Stimulated activated CD8-positive, alpha-beta memory T cell treated with anti-CD3 and anti-CD28 coated beads, Interleukin-4, amount 100 ng/mL, for 1 hour (primary cell): Measurements from ENCODE around the gene EIF4E3.

Experiments used
- DNase-seq, 2 donors: peaks; one replicate each; pipeline ENCODE4 v3.0.0-alpha.2; 2020; ENCODE audit warnings: low read depth in 2 of 2, low spot score in 1 of 2

Gene EIF4E3

DNA sequence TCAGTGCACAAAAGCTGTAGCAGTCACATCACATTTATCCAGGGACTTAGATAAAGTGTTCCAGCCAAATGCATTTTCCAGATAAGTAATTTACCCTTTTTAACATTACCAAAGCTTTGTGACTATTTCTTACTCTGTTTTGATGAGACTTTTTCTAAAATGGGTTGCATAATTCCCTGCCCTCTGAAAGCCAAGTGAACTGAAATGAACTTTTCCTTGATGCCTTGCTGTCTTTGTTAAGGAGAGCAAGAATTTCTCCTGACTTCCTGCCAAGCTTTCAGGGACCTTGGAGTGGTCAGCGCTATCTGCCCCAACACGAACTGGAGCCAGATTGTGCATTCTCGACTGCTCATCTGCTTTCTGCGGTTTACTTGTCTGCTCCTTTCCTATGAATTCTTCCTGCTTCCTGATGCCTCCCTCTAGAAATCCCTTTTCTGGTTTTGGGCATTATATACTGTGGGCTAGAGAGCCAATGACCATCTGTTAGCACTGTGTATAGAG is 34.8 kb downstream of the EIF4E3 start:
- DNase-seq: no peak

DNA sequence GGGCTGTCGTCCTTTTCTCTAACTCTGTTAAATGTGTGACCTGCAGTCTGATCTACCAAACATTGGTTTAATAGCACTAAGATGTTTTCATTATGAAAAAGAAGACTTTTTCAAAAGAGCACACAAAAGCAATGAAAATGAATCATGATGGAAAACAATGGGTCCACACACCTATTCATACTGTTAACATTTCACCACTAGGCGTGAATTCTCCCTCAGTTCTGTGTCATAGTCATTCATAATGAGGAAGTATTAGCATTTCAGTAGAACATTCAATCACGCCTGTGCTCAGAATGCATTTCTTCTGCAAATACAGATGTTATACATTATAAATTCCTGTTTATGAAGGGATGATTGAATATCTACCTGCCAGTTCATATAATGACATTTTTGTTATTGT is 35.9 kb downstream of the EIF4E3 start:
- no peak for DNase-seq

DNA sequence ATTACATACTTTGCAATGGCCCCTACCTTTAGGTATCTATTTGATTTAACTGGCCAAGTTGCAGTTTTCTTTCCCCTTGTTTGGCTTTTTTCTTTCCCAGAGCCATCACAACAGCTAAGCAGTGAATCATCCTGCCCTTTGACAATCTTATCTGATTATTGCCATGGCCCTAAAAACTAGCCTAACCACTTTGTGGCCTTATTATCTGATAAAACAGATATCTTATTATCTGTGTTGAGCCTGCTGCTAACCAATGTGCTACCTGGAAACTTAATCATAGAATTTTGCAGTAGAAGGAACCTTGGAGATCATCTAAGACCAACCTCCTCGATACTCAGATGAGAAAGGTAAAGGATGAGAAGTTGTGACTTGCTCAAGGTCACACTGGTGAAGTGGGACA is 37.1 kb downstream of the EIF4E3 start:
- DNase-seq: no peak

DNA sequence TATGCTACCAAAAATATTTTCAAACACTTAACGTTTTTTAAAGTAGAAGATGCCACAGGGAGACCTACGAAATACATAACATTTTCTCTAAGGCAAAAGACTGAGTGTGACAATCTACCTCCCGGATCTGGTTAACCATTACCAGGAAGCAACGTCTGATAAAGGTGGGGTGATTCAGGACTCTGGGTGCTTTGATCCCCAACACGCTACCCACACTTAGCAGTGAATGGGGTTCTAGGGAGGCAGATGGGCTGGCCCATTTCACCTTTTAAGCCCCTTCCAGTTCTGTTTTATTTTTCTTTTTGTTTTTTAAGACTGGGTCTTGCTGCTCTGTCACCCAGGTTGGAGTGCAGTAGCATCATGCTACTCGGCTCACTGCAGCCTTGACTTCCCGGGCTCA is 39.5 kb downstream of the EIF4E3 start:
- DNase-seq: no peak

DNA sequence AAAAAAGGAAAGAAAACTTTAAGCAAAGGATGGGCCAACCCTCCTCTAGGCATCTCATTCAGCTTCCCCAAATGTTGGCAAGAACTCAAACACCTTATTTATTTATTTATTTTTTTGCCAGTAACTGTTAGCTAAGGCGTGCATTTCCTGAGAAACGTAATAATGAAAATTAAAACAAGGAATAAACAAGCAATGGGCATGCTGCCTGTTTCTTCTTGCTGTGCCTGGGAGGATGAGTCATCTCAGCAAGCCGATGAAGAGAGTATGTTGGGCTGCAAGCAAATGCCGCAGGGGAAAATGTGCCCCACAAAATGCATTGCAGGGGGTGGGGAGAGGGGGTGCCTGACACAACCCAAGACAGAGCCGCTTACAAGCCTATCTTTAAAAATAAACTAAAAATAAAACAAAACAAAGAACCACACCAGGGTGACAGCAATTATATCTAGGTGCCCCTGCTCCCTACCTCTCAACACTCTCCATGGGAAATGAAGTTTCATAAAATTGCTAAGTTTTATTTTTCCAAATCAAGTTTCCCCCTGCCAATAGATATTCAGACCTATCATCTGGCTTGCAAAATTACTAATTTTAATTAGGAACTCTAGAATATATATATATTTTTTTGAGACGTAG is 40.3 kb downstream of the EIF4E3 start:
- DNase-seq: no peak

DNA sequence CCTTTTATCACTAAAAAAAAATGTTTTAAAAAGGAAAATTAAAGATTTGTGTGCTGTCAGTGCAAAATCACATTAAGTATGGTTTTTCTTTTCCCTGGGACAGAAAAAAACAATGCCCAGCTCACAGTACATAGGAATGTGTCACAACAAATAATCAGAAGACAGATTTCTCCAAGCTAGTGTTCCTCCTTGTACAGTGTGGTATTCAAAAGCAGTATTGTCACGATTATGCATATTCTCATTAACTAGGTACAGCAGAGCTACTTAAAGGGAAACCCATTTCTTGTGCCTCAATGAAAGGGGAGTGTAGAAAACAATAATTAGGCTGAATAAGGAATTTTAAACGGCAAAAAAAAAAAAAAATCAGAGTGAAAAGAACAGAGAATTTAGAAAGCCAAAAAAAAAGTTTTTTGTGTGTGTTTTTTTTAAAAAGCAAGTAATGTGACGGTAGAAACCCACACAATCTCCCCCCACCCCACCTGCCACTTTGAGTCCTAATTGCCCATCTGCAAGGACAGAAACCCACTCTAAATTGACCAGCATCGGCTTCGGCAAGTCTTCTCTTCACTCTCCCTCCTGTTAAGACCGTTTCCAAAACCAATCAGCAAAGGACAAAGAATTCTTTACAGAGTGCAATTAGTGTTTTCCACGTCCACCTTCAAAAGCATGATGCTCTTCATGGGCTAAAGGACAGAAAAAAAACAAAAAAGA is 41.0 kb downstream of the EIF4E3 start:
- no peak for DNase-seq

DNA sequence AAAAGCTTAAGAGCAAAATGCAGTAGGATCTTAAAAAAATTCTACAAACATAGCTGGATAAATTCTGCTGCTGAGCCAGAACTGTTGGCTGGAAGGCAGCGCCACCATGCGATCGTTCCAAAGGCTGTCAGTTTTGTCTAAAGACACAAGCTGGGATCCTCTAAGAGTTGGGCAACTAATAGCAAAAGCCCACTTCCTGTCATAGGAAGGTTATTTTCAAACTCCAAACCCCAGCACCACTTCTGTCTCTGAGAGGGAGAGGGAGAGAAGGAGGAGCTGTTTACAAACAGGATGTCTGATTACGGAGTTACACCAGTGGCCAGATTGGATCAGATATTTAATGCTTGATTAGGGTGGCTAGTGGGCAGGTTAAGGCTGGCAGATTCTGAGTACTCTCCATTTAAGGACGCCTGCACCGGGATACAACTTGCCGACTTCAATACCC is 44.0 kb downstream of the EIF4E3 start:
- DNase-seq: no peak

DNA sequence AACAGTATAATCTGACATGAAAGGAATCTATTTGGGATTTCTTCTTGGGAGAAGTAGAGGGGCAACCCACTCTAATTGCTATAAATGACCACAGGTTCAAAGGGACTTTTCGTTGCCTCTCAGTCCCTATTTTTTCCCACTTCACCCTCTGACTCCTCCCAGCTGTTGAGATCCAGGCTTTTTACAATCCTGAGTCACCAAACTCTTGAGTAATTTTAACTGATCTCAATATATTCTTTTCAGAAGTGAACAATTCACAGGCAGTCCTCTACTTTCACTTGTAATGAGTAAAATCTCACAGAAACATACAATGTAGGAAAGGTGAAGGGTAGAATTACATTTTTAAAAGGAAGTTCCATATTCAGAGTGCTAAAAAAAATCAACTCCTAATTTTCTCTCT is 44.6 kb downstream of the EIF4E3 start:
- DNase-seq: no peak

DNA sequence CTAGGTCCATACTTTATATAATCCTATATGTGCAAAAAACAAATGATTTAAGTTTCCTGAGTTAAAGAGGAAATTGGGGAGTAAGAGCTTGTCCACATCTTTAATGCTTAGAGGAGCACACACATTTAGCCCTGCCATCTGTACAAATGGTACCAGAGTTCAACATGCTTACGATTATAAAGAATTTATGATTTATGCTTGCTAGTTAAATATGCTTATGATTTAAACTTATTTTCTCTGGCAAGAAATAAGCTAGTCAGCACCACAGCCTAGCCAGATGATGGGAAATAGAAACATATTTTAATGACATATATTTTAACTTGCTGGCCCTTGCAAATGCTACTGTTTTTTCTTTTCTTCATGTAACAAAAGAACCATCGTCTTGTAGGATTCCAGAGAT is 48.3 kb downstream of the EIF4E3 start:
- DNase-seq: no peak

DNA sequence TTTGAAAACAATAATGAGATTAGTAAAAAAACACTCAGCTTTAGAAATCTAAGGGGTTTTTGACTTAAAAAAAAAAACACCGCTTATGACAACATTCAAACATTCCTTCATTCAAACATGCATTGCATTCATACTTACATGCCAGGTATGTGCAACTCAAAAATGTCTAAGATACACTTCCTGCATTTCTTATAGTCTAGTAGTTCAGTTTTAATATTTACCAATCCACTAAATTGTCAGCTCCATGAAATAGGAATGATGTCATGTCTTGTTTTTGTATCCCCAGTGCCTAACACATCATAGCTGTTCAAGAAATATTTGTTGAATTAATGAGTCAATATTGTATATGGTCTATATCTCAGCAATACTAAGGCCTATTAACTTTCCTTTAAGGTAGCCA is 51.7 kb downstream of the EIF4E3 start:
- DNase-seq: no peak

DNA sequence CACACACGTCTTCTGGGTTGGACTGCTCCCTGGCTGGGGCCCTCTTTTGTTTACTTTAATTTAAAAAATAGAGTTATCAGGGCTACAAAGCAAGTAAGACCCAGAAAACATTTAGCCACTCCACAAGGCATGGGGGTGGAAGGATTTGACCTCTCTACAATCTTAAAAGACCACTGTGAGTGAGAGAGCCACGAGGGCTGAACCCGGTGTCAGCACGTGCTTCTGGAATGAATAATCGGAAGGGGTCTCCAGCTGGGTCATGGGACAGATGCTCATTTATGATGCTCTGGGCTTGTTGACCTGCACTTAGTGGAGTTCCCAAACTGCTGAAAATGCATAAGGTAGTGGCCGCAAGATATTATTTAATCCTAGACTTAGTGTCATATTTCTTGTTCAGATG is 52.4 kb downstream of the EIF4E3 start:
- DNase-seq: no peak

DNA sequence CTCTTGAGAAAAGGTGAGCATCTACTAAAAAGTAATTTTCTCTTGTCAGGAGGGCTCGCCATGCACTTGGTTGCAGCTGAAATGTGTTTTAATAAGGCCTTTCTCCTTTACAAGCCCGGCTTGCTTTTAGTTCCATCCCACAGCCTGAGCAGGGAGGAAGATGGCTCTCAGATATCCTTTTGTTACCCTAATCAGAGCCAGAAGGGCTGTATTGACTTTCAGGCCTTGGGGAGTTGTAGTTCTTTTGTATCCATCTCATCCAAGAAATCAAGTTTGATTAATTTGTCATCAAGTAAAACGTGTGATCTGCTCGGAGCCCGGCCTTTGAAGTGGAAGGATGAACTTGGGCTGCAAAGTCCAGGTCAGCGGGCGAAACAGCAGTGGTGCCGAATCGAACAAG is 52.9 kb downstream of the EIF4E3 start:
- DNase-seq: no peak

DNA sequence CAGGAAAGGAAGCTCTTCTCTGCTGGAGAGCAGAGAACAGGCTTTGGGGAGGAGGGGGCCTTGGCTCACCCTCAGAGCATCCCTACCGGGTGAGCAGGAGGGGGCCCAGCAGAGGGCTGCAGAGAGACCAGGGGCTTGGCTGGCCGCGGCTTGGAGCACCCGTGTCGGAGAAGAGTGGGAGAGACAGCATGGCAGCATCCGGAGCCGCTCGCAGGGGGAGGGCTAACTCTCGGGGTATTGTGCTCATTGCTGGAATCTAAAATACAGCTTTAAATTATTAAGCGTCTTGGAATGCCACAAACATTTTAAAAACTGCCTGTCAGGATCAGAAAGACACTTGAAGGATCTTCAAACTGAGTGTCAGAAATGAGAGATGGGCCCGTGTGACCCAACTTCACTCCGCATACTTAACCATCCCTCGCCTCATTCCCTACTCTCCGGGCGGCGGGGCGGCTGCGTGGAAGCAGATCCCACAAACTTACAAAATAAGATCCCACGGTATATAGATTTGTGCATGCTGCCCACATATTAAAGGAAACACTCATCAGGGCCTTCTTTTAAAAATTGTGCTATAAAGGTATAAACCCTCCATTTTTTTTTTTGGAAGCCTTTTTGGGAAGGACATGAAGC is 53.9 kb downstream of the EIF4E3 start:
- no peak for DNase-seq

DNA sequence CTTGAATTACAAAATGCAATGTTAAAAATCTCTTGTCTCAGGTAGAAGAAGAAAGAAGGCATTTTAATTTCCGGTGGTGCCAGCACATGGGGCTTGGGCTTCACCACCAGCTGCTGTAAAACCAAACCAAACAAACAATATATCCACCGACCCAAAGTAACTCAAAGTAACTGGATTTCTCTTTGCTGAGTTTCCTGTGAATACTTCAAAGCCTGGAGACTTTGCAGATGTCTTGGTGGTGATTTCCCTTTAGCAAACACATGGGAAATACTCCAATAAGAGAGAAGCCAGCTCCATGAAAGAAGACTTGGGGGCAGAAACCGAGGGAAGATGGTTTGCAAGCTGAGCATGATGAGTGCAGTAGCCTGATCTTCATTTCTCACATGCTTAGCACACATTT is 62.6 kb downstream of the EIF4E3 start:
- no peak for DNase-seq

DNA sequence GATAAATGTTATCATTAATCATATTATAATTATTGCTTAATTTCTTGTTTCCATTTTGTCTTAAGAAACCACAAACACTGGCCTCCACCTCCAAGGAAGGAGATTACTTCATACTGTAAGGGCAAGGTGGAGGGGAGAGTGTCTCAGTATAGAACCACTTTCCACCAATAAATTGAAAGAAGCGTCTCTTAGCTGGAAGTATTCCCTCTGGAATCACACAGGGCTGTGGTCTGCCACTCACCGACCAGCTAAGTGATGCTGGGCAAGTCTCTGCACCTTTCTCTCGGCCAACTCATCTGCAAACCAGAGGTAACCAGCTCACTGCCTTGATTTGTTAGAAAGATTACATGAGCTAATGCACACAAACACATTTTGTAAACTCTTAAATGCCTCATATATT is 63.1 kb downstream of the EIF4E3 start:
- DNase-seq: no peak

DNA sequence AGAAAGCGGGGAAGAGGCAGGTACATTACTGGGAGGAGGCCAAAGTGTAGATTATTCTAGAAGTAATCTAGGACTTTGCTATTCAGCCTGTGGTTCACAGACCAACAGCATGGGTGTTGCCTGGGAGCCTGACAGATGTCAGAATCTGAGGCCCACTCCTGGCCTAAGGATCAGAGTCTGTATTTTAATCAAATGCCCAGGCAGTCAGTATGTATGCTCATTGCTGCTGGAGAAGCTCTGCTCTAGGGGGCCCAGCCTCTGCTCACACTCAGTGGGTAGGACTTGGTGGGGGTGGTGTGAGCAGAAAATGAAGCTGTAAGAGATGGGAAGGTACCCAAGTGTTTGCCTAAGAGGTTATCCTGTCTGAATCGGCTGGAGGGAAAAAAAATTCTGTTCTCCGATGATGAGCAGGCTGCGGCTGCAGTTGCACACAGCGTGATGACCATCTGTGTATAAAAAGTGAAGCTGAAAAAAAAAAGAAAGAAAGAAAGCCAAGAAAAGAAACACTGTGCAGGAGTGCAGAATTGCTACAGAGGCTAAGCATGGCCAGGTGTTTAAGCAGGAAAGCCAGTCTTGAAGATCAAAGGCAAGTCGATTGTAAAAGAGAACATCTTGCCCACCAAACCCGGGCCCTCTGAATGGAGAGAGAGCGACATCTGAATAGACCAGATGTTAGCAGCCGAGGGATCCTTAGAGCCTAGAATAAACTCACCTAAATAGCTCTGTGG is 65.2 kb downstream of the EIF4E3 start:
- DNase-seq: no peak

DNA sequence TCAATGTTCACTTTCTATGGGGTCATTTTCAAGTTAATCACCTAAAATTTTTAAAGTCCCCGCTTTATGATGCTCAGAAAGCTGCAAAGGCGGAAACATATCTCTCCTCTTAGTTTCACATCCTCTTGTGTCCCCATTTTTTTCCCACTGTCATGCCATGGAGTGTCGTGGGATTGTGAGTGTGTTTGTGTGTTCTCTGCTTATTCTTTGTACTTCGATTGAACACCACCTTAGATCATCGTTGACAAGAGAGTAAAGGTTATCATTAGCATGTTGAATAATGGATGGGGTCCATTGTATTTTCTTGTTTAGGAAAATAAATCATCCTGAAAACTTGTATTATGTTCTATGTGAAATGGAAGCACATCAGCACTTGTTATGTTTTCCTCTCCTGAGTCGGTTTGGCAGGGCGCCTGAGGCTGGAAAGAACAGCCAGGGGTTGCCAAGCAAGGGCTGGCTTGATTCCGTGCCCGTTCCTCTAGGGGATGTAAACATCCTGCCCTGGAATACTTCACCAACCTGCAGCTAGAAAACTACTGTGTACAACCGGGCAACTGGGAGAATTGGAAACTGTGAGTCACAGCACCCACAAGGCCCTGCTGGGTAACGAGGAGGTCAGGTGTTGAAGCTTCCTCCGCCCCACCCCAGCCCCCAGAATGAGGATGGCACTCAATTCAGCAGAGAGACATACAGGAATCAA is 67.2 kb downstream of the EIF4E3 start:
- DNase-seq: no peak

DNA sequence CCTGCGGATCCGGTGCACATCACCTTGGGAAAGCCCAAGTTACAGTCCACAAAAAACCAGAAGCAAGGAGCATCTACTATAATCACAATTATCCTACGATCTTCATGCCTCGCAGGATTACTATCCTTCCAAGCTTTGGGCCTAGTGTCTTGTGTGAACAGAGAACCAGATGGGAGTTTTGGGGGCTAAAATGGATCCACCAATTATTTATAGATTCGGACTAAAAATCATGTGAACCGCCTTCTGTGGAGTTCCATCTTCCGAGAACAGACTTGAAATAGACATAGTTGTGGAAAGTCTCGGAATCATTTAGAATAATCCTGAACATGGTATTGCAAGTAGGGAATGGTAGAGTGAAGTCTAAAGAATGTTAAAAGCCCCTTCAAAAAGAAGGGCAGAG is 70.1 kb downstream of the EIF4E3 start:
- no peak for DNase-seq

DNA sequence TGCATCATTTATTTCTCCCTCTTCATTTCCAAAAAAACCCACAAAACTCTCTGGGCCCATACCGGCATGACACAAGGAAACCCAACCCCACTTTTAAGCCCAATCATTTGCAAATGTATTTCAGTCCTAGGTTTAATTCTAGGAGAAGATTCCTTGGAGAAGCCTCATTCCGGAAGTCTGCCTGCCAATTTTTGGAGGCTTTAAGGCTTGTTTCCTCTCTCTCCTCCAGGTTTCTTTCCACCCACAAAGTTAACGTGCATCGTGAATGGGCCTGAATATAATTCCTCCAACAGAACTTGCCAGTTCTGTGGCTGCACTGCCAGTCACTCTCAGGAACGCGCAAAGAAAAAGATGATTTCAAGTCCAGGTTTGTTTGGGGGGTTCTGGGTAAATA is 71.8 kb downstream of the EIF4E3 start:
- no peak for DNase-seq

DNA sequence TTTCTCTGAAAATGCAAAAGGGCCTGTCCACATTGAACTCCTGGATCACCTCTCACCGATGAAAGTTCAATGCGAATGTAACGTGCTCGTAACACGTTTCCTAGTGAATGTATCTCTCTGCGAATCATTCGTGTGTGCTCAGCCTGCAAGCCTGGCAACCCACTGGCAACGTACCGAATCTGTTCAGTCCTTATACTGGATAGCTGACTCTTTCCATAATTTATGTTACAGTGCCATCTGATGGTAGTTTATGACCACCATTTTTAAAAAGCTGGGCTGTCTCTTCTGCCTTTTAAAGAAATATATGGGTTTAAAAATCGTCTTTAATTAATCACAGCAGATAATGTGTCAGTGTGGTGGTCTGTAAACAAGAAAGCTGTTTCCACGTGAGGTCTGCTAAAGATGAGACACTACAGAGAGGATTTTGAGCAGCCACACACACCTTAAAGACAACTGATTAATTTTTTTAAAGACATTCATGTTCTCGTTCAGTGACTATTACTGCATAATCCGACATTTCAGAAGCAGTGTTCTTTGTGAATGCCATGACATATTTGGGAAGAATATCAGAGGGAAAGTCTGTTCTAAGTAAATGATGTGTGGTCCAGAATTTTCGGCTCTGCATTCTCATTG is 72.3 kb downstream of the EIF4E3 start:
- no peak for DNase-seq

DNA sequence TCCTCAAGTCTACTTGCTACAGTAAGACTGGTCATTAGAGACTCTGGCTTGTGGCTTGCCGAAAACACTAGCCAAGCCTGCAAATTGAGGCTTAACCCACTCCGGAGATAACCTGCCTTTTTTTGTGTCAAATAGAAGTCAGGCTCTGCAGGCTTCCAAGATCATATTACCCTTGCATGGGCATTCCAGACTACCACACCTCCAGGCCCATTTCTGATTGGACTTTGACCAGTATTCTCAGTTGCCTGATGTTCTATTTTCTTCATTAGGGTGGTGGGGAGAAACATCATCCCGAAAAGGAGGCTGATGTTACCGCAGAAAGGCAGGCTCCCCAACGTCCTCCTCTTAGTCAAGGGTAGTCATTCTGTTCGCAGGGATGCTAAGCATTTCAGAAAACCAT is 73.6 kb downstream of the EIF4E3 start:
- DNase-seq: no peak
